ENCODE measurements around the gene REPIN1. TPM values are rescaled to one million over a fixed set of nuclear protein-coding genes. Genes with fewer than 3 reads are reported as not detected.
A peak's percentile ranks its signal among the peaks of the same experiment; 100 is the strongest.

The REPIN1 gene
- total and polyA plus RNA-seq, 9 of the 15 experiments (the other 6 are each of a cell fraction or from before 2014, with no cell fraction given): 8.1 to 283 (median 94.3) TPM

- peak overlapping the region; percentile 68; the same call in 1 of the 2 replicates for H3K4me3 ChIP-seq
- H2AFZ ChIP-seq (ENCODE audit: low read depth, low read length): no peak overlapping the region
- H3K9ac ChIP-seq (ENCODE audit: insufficient read depth in 1 of 2, low read depth in 2 of 2, low read length in 2 of 2): peak overlapping the region; percentile 96
- peaks cover 64% of the 10 kb centered on the region for H3K36me3 ChIP-seq (ENCODE audit: control insufficient read depth, insufficient read depth, low read length)
- no TSS peak for BruUV-seq (replicated peaks)
- ATAC-seq: no peak
- no peak for FAIRE-seq
- no peaks in the 10 kb centered on the region for H3K9me3 ChIP-seq (replicated peaks; ENCODE audit: control insufficient read depth, insufficient read depth, low read depth, low read length)
- peaks cover 80% of the 10 kb centered on the region for H3K79me2 ChIP-seq (ENCODE audit: control insufficient read depth, insufficient read depth, low read length)
- peak overlapping the region; percentile 100 for H3K4me2 ChIP-seq (ENCODE audit: insufficient read depth, low read length)
- POLR2A ChIA-PET: interaction anchor here (0.6 to 5.9 kb wide), 7 partner anchors 10 to 86 kb away, joined by 3 to 35 read pairs (median 5); no protein-coding TSS in a partner anchor
- intact Hi-C loops (cut with micrococcal nuclease): no loop called here
- peaks cover 35 to 52% of the 10 kb centered on the region in 2 experiments for H3K4me1 ChIP-seq (replicated peaks in 1 of 2; ENCODE audit: control insufficient read depth in 2 of 2, insufficient read depth in 2 of 2, low read length in 2 of 2)
- CTCF ChIA-PET (ENCODE audit: low intra/inter-chr PET ratio): no interaction called here
- in situ Hi-C loops (cut with MboI): no loop called here
- 94% methylated on average over 10 of the region's 10 CpGs for WGBS (ENCODE audit: insufficient coverage, low coverage, missing lambda C conversion rate)
- no peaks in the 10 kb centered on the region for H4K20me1 ChIP-seq (replicated peaks; ENCODE audit: control insufficient read depth, insufficient read depth, low read length)
- no peaks in the 10 kb centered on the region for H3K9me1 ChIP-seq (ENCODE audit: control insufficient read depth, insufficient read depth, low read length)
- DNase-seq (ENCODE audit: extremely low read depth in 1 of 4, low spot score in 3 of 4): peak in 1 of 4 experiments; percentile 13
- H3K27ac ChIP-seq (ENCODE audit: extremely low read depth, low read depth, low read length): peak overlapping the region; percentile 99; the same call in 1 of the 3 replicates
- H3K27me3 ChIP-seq (ENCODE audit: control insufficient read depth in 2 of 2, insufficient read depth in 2 of 2, low read length in 2 of 2): no peaks in the 10 kb centered on the region
- TF ChIP-seq FIP1L1 (IDR thresholded peaks at IDR 0.05; ENCODE audit: low read depth, low read length, poor library complexity, severe bottlenecking) (no peak), RBM15 (IDR thresholded peaks at IDR 0.05; ENCODE audit: insufficient read depth, low read length) (no peak), ZNF707 (CRISPR knock-in tag; conservative IDR thresholded peaks at IDR 0.05) (no peak), IFI16 (CRISPR knock-in tag; IDR thresholded peaks at IDR 0.05) (peak; percentile 6; the same call in 1 of the 2 replicates), ID3 (CRISPR knock-in tag; IDR thresholded peaks at IDR 0.05) (no peak), ID3 (tag; IDR thresholded peaks at IDR 0.05) (no peak), ZBTB8A (IDR thresholded peaks at IDR 0.05; ENCODE audit: partially characterized antibody) (no peak), BRF1 (IDR thresholded peaks at IDR 0.05; ENCODE audit: borderline replicate concordance, extremely low read depth, insufficient read length) (no peak), GABPB2 (CRISPR knock-in tag; conservative IDR thresholded peaks at IDR 0.05) (no peak), SMAD1 (IDR thresholded peaks at IDR 0.05; ENCODE audit: low read depth, low read length, partially characterized antibody) (no peak), PML (IDR thresholded peaks at IDR 0.05; ENCODE audit: low read length) (no peak), HIVEP1 (CRISPR knock-in tag; IDR thresholded peaks at IDR 0.05) (no peak), CBFA2T3 (IDR thresholded peaks at IDR 0.05) (no peak), SLC30A9 (CRISPR knock-in tag; IDR thresholded peaks at IDR 0.05) (no peak), TCFL5 (CRISPR knock-in tag; conservative IDR thresholded peaks at IDR 0.05) (no peak), ZFP36 (IDR thresholded peaks at IDR 0.05; ENCODE audit: low read depth, low read length, partially characterized antibody) (no peak)
- TF ChIP-seq, protein P1, sequence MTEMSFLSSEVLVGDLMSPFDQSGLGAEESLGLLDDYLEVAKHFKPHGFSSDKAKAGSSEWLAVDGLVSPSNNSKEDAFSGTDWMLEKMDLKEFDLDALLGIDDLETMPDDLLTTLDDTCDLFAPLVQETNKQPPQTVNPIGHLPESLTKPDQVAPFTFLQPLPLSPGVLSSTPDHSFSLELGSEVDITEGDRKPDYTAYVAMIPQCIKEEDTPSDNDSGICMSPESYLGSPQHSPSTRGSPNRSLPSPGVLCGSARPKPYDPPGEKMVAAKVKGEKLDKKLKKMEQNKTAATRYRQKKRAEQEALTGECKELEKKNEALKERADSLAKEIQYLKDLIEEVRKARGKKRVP (CRISPR knock-in tag; IDR thresholded peaks at IDR 0.05): no peak
- TF ChIP-seq, protein P2, sequence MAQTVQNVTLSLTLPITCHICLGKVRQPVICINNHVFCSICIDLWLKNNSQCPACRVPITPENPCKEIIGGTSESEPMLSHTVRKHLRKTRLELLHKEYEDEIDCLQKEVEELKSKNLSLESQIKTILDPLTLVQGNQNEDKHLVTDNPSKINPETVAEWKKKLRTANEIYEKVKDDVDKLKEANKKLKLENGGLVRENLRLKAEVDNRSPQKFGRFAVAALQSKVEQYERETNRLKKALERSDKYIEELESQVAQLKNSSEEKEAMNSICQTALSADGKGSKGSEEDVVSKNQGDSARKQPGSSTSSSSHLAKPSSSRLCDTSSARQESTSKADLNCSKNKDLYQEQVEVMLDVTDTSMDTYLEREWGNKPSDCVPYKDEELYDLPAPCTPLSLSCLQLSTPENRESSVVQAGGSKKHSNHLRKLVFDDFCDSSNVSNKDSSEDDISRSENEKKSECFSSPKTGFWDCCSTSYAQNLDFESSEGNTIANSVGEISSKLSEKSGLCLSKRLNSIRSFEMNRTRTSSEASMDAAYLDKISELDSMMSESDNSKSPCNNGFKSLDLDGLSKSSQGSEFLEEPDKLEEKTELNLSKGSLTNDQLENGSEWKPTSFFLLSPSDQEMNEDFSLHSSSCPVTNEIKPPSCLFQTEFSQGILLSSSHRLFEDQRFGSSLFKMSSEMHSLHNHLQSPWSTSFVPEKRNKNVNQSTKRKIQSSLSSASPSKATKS (CRISPR knock-in tag; IDR thresholded peaks at IDR 0.05): no peak
Measured at GRCh38 chr7:150325110-150325611, 43.5 kb upstream of the REPIN1 start.

Data from K562 (cell line).